AG04449 (cell line): ENCODE data around the gene CGA.
"Not testable (repeated sequence)": the region's sequence is repeated elsewhere in the genome, so short reads cannot be mapped to it uniquely, and the experiment has no call there.

Experiments used
- CTCF ChIA-PET: fragments of 350-600 bp; formaldehyde crosslinking; extraction: SDS; loops from one replicate; lab custom pipeline; 2021; ENCODE audit warnings: antibody characterized with exemption; lab: Yijun Ruan, JAX
- POLR2A ChIA-PET: fragments of 400-600, 350-600 bp; formaldehyde crosslinking; extraction: SDS; loops from one replicate; lab custom pipeline; 2020; ENCODE audit warnings: antibody characterized with exemption, inconsistent platforms; lab: Yijun Ruan, JAX
- DNase-seq: peaks from one replicate; pipeline ENCODE4 v3.0.0-alpha.2; 2010; ENCODE audit warnings: low read depth, low spot score
- H3K4me3 ChIP-seq: 2 replicates; pipeline ENCODE4 v1.5.1; 2011; ENCODE audit warnings: low read depth, mild to moderate bottlenecking, control low read depth, low read length
- CTCF ChIP-seq: IDR thresholded peaks from one replicate; pipeline ENCODE4 v1.5.1; 2011; ENCODE audit warnings: mild to moderate bottlenecking, moderate library complexity, low read length, control low read depth, inconsistent platforms; ENCODE audit not compliant: insufficient read depth; ENCODE audit errors: missing control alignments

Gene CGA

GRCh38 chr6:87095087-87095509, at the start of gene CGA:
Gene CGA, minus strand, starts transcription at chr6:87095106. Its CDS starts 6,906 bp downstream, at chr6:87088200.
- ChIA-PET POLR2A (no interaction called here), CTCF (interaction anchor here (0.8 to 2.2 kb wide), 3 partner anchors 13 to 298 kb away, joined by 3 to 9 read pairs (median 4); no protein-coding TSS in a partner anchor)
- no peak for DNase-seq
- no peak for TF ChIP-seq CTCF
- no peak within 1 kb of the TSS for H3K4me3 ChIP-seq

GRCh38 chr6:87139927-87140326, 45.0 kb upstream of the CGA start:
- CTCF ChIA-PET, result interaction anchor here (0.7 to 3.1 kb wide), 19 partner anchors 8 to 268 kb away, joined by 3 to 19 read pairs (median 5); partner anchors contain the start of gene CFAP206
- POLR2A ChIA-PET, H3K4me3 ChIP-seq, DNase-seq: not testable (repeated sequence)

- no peak overlapping the region for H3K4me3 ChIP-seq
- DNase-seq, result no peak
- peak; percentile 43 for TF ChIP-seq CTCF
- ChIA-PET POLR2A (no interaction called here), CTCF (interaction anchor here (0.7 to 3.1 kb wide), 23 partner anchors 8 to 358 kb away, joined by 3 to 19 read pairs (median 3); partner anchors contain the start of gene CFAP206)
Measured at GRCh38 chr6:87139236-87139635, 44.3 kb upstream of the CGA start.

- TF ChIP-seq CTCF, result no peak
- POLR2A ChIA-PET, result no interaction called here
- CTCF ChIA-PET, result interaction anchor here (2.6 kb wide), 1 partner anchor 104 kb away, joined by 10 read pairs; no protein-coding TSS in a partner anchor
- no peak overlapping the region for H3K4me3 ChIP-seq
- DNase-seq, result no peak
Measured at GRCh38 chr6:87136963-87137362, 42.1 kb upstream of the CGA start.

GRCh38 chr6:87127737-87128136, 32.8 kb upstream of the CGA start:
- POLR2A ChIA-PET, result no interaction called here
- CTCF ChIA-PET, result no interaction called here
- no peak overlapping the region for H3K4me3 ChIP-seq
- TF ChIP-seq CTCF, result no peak
- DNase-seq, result no peak

GRCh38 chr6:87126501-87126900, 31.6 kb upstream of the CGA start:
- no peak for TF ChIP-seq CTCF
- no peak overlapping the region for H3K4me3 ChIP-seq
- ChIA-PET POLR2A (no interaction called here), CTCF (interaction anchor here (2.4 kb wide), 1 partner anchor 12 kb away, joined by 8 read pairs; no protein-coding TSS in a partner anchor)
- DNase-seq, result no peak

- ChIA-PET CTCF (interaction anchor here (1.2 kb wide), 1 partner anchor 15 kb away, joined by 3 read pairs; no protein-coding TSS in a partner anchor), POLR2A (no interaction called here)
- TF ChIP-seq CTCF, result no peak
- no peak for DNase-seq
- no peak overlapping the region for H3K4me3 ChIP-seq
Measured at GRCh38 chr6:87124074-87124473, 29.2 kb upstream of the CGA start.
